ENCODE data around the gene DDIT4.

- TF ChIP-seq EZH2 (IDR thresholded peaks at IDR 0.05; ENCODE audit: borderline replicate concordance, insufficient read depth, low read length, poor library complexity, severe bottlenecking) (no peak), TAF1 (IDR thresholded peaks at IDR 0.05; ENCODE audit: low read depth) (no peak), EP300 (conservative IDR thresholded peaks at IDR 0.05; ENCODE audit: poor library complexity, severe bottlenecking) (no peak), POLR2AphosphoS5 (IDR thresholded peaks at IDR 0.05) (no peak), RAD21 (conservative IDR thresholded peaks at IDR 0.05) (no peak)
- TF ChIP-seq, protein P1, sequence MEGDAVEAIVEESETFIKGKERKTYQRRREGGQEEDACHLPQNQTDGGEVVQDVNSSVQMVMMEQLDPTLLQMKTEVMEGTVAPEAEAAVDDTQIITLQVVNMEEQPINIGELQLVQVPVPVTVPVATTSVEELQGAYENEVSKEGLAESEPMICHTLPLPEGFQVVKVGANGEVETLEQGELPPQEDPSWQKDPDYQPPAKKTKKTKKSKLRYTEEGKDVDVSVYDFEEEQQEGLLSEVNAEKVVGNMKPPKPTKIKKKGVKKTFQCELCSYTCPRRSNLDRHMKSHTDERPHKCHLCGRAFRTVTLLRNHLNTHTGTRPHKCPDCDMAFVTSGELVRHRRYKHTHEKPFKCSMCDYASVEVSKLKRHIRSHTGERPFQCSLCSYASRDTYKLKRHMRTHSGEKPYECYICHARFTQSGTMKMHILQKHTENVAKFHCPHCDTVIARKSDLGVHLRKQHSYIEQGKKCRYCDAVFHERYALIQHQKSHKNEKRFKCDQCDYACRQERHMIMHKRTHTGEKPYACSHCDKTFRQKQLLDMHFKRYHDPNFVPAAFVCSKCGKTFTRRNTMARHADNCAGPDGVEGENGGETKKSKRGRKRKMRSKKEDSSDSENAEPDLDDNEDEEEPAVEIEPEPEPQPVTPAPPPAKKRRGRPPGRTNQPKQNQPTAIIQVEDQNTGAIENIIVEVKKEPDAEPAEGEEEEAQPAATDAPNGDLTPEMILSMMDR (IDR thresholded peaks at IDR 0.05; ENCODE audit: poor library complexity, severe bottlenecking): no peak
- TF ChIP-seq, protein P2, sequence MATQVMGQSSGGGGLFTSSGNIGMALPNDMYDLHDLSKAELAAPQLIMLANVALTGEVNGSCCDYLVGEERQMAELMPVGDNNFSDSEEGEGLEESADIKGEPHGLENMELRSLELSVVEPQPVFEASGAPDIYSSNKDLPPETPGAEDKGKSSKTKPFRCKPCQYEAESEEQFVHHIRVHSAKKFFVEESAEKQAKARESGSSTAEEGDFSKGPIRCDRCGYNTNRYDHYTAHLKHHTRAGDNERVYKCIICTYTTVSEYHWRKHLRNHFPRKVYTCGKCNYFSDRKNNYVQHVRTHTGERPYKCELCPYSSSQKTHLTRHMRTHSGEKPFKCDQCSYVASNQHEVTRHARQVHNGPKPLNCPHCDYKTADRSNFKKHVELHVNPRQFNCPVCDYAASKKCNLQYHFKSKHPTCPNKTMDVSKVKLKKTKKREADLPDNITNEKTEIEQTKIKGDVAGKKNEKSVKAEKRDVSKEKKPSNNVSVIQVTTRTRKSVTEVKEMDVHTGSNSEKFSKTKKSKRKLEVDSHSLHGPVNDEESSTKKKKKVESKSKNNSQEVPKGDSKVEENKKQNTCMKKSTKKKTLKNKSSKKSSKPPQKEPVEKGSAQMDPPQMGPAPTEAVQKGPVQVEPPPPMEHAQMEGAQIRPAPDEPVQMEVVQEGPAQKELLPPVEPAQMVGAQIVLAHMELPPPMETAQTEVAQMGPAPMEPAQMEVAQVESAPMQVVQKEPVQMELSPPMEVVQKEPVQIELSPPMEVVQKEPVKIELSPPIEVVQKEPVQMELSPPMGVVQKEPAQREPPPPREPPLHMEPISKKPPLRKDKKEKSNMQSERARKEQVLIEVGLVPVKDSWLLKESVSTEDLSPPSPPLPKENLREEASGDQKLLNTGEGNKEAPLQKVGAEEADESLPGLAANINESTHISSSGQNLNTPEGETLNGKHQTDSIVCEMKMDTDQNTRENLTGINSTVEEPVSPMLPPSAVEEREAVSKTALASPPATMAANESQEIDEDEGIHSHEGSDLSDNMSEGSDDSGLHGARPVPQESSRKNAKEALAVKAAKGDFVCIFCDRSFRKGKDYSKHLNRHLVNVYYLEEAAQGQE (IDR thresholded peaks at IDR 0.05; ENCODE audit: borderline replicate concordance): no peak
Observed at GRCh38 chr10:72239409-72239808, 34.3 kb upstream of the DDIT4 start.

Data from neural cell (in vitro differentiated cells).